ENCODE results near the gene TMEM91. TPM values are rescaled to one million over a fixed set of nuclear protein-coding genes. Genes with fewer than 3 reads are reported as not detected.

The TMEM91 gene
- total and polyA plus RNA-seq, 7 donors = 0.46 to 47.1 (median 13.6) TPM

DNA sequence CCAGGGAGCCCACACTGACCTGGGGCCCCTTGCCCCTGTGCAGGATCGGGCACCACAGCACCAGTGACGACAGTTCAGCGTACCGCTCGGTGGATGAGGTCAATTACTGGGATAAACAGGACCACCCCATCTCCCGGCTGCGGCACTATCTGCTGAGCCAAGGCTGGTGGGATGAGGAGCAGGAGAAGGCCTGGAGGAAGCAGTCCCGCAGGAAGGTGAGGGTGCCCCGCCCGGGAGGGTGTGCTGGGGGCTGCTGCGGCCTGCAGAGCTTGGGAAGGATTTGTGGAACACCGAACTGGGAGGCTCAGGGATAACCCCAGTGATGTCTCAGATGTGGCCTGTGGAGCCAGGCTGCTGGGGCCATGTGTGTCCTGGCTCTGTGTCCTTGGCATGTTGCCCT lies 46.6 kb downstream of the TMEM91 start:
- no peaks in the 10 kb centered on the region for H3K27me3 ChIP-seq
- 91 to 95% methylated on average over 12 of the region's 12 CpGs for WGBS, 2 donors
- DNase-seq = no peak

GRCh38 chr19:41424335-41425173 lies 48.2 kb downstream of the TMEM91 start:
- intact Hi-C loops (cut with DNase I) = no loop called here
- Histone ChIP-seq H3K4me3 (no peak overlapping the region), H3K4me1 (peaks cover 0 to 40% (median 34%) of the 10 kb centered on the region in 4 donors), H3K9me3 (no peaks in the 10 kb centered on the region), H3K27me3 (no peaks in the 10 kb centered on the region), H3K27ac (no peak overlapping the region), H3K36me3 (peaks cover 19 to 62% (median 27%) of the 10 kb centered on the region in 4 donors)
- 59 to 80% methylated on average over 21 of the region's 21 CpGs for WGBS, 2 donors
- no peak for TF ChIP-seq POLR2AphosphoS5 (IDR thresholded peaks at IDR 0.05)
- no peak for DNase-seq

More for the DNA sequence above, 46.6 kb downstream of the TMEM91 start:
- H3K4me1 ChIP-seq = peaks cover 0 to 31% (median 25%) of the 10 kb centered on the region in 4 donors
- H3K36me3 ChIP-seq = peaks cover 28 to 78% (median 35%) of the 10 kb centered on the region in 4 donors
- TF ChIP-seq POLR2AphosphoS5 (IDR thresholded peaks at IDR 0.05) (no peak), EP300 (IDR thresholded peaks at IDR 0.05) (no peak), CTCF (IDR thresholded peaks at IDR 0.05) (no peak), POLR2A (IDR thresholded peaks at IDR 0.05) (no peak)
- H3K27ac ChIP-seq = no peak overlapping the region
- no peaks in the 10 kb centered on the region for H3K9me3 ChIP-seq
- no peak overlapping the region for H3K4me3 ChIP-seq
- intact Hi-C loops (cut with DNase I) = no loop called here

GRCh38 chr19:41425174-41426115 lies 49.1 kb downstream of the TMEM91 start:
- no peaks in the 10 kb centered on the region for H3K27me3 ChIP-seq
- 27 to 78% methylated on average over 28 of the region's 28 CpGs for WGBS, 2 donors
- H3K9me3 ChIP-seq = no peaks in the 10 kb centered on the region
- no peak for TF ChIP-seq POLR2A (IDR thresholded peaks at IDR 0.05)
- no peak for TF ChIP-seq CTCF (IDR thresholded peaks at IDR 0.05)
- no peak for TF ChIP-seq POLR2AphosphoS5 (IDR thresholded peaks at IDR 0.05)
- no peak for TF ChIP-seq EP300 (IDR thresholded peaks at IDR 0.05)
- no peak for DNase-seq
- H3K4me1 ChIP-seq = peaks cover 0 to 40% (median 34%) of the 10 kb centered on the region in 4 donors
- H3K4me3 ChIP-seq = no peak overlapping the region
- intact Hi-C loops (cut with DNase I) = no loop called here
- peak overlapping the region in 1 of 4 donors; percentile 89 for H3K27ac ChIP-seq
- peaks cover 13 to 53% (median 19%) of the 10 kb centered on the region in 4 donors for H3K36me3 ChIP-seq

- no peaks in the 10 kb centered on the region for H3K27me3 ChIP-seq
- H3K9me3 ChIP-seq = no peaks in the 10 kb centered on the region
- H3K4me3 ChIP-seq = peak overlapping the region; percentile 36 to 63 (median 56)
- intact Hi-C loops (cut with DNase I) = no loop called here
- H3K4me1 ChIP-seq = peaks cover 0 to 40% (median 34%) of the 10 kb centered on the region in 4 donors
- no peak for DNase-seq
- 15 to 70% methylated on average over 36 of the region's 36 CpGs for WGBS, 2 donors
- H3K36me3 ChIP-seq = peaks cover 13 to 49% (median 14%) of the 10 kb centered on the region in 4 donors
- H3K27ac ChIP-seq = peak overlapping the region; percentile 82 to 89 (median 86)
- TF ChIP-seq EP300 (IDR thresholded peaks at IDR 0.05) = no peak
- no peak for TF ChIP-seq CTCF (IDR thresholded peaks at IDR 0.05)
- TF ChIP-seq POLR2AphosphoS5 (IDR thresholded peaks at IDR 0.05) = no peak
- TF ChIP-seq POLR2A (IDR thresholded peaks at IDR 0.05) = no peak
Observed at GRCh38 chr19:41426116-41426841, 49.9 kb downstream of the TMEM91 start.

All from sigmoid colon (tissue), 7 donors.